Activated CD4-positive, alpha-beta T cell treated with anti-CD3 and anti-CD28 coated beads, Interleukin-2, amount 50 U/mL, for 16 hours (primary cell): ENCODE data around the gene IFNA13.

Experiments
- DNase-seq: peaks from one replicate; pipeline ENCODE4 v3.0.0-alpha.2; 2020

Gene IFNA13

DNA sequence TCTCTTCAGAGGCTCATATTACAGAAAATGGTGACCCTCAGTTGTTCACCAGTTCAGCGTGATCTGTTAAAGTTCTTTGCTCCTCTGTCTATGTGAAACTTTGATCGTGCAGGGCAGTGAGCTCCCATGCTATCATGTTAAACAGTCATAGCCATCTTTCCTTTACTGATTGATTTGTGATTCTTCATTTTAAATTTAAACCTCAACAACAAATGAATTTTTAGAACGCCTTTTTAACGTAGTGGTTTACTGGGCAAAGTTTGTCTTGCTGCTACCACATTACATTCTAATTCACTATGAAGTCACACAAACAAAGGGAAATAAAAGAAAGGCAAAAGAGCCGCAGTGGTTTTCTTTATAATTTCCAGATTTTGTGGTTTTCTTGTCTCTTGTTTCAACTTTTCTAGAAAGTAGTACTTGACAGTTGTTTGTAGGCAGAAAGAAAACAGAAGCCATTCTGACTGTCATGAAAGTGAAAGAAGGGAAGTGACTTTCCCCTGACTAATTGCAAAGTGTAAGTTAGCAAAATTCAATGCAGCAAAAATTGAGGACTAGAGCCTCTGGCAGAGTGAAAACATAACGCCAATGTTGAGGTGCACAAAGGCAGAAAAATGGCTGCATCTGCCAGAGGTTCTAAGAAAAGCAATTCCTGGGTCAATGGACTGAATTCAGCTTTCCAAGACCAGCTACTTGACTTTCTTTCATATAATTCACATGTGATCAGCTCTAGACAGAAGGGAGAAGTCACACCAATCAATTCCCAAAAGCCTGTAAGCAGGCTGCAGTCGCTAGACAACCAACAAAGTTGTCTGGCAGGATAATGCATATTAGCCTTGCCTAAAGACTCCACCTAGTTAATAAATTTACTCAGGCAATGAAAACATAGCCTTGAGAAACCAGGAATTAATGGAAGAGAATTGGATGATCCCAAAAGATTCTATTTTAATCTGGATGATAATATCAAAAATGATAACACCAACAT, 10.1 kb downstream of the IFNA13 start:
- DNase-seq: peak; percentile 79

DNA sequence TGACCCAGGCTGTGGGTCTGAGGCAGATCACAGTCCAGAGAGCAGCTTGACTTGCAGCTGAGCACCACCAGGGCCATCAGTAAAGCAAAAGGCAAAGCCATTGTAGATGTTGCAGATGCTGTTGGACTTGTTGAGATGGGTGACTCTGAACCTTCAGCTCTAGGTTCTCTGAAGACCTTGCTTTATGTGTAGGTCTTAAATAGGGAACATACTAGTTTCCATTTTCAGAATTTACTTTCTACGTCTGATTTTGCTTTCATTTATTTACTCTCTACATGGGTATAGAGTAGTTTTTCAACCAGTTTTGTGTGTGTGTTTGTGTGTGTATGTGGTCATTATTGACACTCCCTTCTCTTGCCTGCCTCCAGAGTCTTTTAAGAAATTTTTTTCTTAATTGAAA, 17.1 kb downstream of the IFNA13 start, which contains the start of gene IFNA6:
TSS of gene IFNA6 (minus strand) at position 101 of the 400 bp plus-strand sequence. CDS start at position 101, 0 bp downstream.
- DNase-seq: no peak

DNA sequence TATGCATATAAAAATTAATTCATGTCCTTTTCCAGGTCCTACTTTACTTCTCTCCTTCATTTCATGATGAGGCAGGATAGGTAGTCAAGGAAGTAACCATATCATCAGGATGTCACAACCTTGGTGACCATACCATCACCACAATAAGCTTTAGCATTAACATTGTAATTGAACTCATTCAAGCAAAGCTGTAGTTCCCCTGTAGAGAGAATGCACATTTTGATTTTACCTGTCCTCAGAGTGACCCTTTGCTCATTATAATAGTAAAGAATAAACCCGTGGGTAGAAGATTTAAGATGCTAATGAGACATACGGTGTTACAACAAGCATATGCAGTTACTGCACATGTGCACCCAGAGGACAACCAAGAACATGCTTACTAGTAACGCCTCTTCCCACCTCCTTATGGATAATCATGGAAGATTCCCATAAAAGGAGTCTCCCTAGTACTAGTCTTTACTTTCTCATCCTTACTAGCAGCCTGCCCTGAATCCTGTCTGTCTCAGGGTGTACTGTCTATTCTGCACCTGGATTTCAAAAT, 19.4 kb downstream of the IFNA13 start:
- DNase-seq: no peak

DNA sequence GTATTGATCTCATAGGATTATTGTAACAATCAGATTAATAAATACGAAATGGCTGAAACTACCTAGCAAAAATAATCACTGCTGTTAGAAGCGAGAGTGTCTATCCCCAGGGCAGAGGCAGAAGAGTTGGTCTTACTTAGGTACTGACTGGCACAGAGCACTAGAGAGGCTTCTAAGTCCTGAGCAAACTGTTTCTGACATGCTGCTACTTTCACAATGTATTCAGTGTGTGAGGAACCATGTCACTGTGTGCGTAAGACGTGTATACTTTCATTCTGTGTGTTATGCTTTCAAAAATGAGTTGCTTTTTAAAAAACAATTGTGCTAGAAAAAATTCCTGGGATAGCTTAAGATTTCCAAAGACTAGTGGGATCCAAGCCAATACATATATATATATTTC, 27.1 kb downstream of the IFNA13 start:
- DNase-seq: no peak

DNA sequence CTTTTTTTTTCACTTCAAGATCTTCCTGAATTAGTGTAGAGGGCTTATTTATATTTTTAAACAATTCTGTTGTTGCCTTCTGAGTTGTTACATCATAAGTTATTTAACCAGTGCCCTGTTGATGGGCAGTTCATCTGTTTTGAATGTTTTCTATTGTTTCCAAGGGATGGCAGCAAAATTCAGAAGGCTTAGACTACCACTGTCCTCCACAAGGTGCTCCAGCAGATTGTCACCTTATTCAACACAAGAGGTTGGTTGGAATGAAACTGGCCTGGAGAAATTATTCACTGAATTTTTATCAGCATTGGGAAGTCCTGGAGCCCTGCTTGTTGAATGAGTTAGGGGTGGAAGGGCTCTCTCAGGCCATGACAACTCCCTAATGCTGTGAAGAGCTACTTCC, 31.4 kb downstream of the IFNA13 start:
- DNase-seq: no peak

DNA sequence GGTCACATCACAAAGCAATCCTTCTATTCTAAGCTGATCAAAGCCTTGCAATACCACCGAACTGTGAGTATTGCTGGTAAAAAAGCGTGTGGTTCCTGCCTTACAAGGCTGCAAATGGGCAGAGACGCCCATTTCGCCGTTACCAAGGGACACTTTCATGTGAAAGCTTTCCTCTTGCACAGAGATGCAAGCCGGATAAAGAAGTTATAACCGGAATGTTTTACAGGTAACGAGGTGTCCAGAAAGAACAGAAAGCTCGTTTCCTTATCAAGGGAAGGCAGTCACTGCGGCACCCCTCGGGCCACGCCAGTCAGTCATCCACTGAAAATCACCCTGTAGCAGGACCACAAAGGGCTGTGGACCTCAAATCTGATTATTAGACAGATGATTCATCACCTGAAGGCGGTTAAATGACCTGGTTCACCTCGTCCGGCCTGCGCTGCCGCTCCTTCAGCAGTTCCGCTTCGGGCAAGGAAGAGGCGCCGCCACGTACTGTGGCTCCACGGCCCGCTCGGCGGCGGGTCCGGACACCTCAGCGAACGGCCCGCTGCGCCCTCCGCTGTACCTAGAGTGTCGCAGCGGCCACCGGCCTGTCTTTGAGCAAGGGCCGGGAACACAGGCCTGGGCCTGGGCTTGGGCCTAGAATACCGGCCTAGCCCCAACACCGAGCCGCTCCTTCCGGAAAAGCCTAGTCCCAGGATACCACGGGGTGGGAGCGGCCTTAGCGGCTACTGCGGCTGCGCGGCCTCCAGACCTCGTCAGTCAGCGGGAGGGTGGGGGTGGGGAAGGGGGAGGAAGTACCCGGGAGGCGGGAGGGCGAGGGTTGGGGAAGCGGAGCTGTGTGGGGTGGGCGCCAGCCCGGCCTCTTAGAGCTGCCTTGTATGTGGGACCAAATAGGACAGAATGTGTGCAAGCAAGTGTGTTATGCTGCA, 32.9 kb downstream of the IFNA13 start, which contains the start of gene KLHL9:
TSS of gene KLHL9 (minus strand) at position 704 of the 932 bp plus-strand sequence. CDS start at position 159, 545 bp downstream.
- peak; percentile 91 for DNase-seq

DNA sequence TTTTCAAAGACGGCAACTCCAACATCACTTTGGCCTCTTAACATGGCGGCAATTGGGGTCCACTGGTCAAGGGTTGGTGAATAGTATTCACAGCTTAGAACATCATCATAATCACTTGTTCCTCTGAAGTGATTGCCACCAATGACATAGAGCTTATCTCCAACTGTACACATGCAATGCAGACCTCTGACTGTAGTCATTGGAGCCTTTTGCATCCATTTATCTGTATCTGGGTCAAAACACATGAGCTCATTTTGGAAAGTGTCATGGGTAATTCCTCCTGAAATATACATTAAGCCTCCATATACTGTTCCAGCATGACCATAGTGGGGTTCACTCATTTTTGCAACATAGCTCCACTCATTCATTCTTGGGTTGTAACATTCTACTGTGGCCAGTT, 34.6 kb downstream of the IFNA13 start:
- DNase-seq: no peak

DNA sequence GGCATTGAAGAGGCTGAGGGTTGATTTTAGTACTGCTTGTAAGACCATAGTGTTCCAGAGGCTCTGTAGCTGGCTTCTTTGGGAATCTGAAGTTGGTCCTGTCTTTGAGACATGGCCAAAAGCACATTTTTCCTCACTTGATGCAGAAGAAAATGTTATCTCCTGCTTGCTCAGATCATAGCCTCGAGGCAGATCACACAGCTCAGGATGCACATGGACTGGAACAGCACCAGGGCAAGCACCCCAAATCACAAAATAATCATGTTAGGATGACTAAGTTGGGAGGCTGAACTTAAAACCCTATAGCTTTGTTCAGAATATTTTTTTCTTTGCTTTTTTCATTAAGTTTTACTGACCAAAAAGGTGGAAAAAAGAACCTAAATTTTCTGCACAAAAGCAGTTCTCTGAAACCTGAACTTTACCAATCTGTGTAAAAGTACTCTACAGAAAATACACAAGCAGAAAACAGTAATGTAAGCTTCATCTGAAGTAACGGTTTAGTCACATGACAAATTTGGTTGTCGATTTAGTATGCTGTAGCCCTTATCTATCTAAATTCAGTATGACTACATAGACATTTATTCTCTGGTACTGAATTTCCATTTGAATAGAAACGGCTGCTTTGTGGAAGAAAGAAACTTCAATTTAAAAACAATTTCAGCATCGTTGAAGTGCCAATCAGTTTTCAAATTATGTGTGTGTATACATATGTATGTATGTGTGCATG, 36.0 kb downstream of the IFNA13 start:
- no peak for DNase-seq

DNA sequence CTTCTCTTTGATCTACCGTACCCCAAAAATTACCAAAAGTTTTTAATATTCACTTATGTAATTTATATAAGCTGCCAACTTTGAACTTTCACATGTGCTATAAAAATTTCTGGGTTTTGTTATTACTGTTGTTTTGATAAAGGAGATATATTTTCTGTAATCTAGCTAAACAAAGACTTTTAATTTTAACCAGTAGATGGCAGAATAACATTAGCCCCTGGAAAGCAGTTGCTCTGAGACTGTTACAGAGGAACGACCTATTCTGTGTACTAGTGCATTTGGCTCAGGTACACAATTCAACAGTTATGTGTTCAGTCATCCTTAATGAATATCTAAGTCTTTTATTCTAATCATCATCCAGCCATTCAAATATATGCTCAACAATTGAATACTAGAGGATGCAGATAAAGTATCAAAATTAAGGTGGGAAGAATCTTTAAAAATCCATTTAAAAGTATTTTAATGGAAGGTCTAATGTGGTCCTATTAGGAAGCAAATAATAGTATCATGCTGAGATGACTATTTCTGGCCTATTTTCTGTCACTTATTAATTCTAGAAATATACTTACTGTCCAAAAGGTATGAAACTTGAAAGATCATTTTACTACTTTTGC, 41.2 kb downstream of the IFNA13 start:
- peak; percentile 61 for DNase-seq

DNA sequence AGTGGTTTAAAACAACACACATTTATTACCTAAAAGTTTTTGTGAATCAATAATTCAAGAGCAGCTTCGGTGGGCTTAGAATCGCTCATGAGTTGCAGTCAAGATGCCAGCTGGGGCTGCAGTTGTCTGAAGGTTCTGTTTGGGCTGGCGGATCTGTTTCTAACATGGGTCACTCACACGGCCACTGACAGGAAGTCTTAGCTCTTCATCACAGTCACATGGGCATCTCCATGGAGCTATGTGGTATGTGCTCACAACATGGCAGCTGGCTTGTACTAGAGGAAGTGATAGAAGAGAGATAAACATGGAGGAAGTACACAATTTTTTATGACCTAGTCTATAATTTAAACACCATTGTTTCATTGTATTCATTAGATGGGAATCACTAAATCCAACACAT, 43.8 kb downstream of the IFNA13 start:
- no peak for DNase-seq

DNA sequence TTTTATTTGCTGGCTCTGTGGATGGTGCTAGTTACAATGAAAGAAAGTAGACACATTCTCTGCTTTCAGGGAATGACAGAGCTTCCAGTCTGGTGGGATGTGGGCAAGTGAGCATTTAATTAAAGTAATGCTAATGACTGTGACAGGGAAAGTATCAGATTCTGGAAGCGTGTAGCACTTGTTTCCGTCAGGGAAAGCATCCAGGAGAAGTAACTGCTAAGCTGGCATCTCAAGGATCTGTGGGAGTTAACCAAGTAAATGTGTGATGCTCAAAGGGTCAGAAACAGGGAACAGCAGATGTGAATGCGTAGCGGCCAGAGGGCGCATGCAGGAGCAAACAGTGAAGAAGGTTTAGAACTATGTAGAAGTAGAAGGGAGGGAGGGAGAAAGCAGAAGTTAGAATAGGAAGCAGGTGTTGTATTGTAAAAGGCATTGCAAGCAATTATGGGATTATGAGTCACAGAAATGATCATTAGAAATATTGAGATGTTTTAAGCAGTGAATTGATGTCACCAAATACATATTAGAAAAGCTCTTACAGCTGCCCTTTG, 44.9 kb downstream of the IFNA13 start:
- DNase-seq: no peak

DNA sequence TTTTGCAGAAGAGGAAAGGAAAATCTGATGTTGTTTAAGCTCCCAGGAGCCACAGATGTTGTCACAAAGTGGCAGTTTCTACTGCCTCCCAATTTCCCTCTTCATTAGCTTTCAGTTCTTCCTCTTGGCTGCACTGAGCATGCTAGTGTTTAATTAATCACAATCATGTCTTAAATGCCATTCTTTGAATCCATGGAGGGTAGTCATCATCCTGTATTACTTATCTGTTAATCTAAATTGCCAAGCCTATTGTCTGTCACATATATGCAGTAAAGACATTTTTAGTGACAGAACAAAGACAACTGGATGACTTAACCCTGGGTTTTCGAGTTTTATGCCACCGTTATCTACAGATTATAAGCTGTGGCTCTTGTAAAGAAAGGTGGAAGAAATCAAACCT, 47.4 kb downstream of the IFNA13 start:
- DNase-seq: no peak

DNA sequence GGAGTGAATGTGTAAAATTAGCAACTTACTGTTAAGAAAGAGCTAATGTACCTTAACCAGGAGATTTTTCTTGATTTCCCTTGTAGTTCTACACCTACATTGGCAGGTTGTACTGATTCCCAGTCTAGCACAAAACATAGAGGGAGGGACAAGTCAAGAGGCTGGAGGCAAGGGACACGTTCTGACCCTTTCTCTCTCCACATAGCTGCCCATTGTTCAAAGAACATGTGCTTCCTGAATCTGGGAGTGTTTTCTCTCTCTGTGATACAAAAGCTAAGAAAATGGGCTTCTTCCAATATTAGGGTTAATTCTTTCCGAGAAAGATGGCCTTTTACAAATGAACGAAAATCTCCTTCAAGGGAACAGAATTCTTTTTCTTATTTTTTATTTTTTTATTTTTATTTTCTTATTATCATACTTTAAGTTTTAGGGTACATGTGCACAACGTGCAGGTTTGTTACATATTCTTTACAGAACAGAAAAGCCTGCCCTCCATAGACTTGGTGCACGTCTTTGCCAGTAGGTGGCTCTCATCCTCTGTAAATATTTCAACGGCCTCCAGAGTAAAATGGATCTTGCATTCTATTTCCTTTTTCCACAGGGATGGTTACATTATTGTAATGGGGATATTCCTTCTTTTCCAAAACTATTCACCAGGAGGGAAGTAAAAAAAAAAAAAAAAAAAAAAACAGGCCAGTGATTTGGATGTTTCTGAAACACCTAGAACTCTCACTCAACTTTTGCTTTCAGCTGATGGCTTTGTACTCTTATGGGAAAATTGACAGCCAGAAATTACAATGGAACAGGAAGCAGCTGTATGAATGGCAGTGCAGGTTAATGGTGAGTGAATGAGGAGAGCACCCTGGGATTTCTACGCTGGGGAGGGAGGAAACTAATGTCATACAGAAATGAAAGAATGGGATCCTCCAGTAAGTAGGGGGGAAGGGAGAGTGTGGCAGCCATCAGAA, 49.6 kb downstream of the IFNA13 start:
- peak; percentile 43 for DNase-seq
